Measurements from ENCODE around the gene EEF1A2. TPM values are rescaled to one million over a fixed set of nuclear protein-coding genes. Genes with fewer than 3 reads are reported as not detected.

Gene EEF1A2
- total and polyA plus RNA-seq, 12 donors = 881 to 1,465 (median 1,307) TPM

- Histone ChIP-seq H3K27me3 (peaks cover 7 to 94% (median 67%) of the 10 kb centered on the region in 7 donors), H3K9me3 (no peaks in the 10 kb centered on the region), H3K27ac (no peak overlapping the region), H3K36me3 (no peaks in the 10 kb centered on the region), H3K4me3 (no peak overlapping the region), H3K4me1 (peaks cover 0 to 13% (median 9%) of the 10 kb centered on the region in 9 donors)
- no peak for DNase-seq
- intact Hi-C loops (cut with DNase I) = no loop called here
- no peak for ATAC-seq
- TF ChIP-seq, protein P1, sequence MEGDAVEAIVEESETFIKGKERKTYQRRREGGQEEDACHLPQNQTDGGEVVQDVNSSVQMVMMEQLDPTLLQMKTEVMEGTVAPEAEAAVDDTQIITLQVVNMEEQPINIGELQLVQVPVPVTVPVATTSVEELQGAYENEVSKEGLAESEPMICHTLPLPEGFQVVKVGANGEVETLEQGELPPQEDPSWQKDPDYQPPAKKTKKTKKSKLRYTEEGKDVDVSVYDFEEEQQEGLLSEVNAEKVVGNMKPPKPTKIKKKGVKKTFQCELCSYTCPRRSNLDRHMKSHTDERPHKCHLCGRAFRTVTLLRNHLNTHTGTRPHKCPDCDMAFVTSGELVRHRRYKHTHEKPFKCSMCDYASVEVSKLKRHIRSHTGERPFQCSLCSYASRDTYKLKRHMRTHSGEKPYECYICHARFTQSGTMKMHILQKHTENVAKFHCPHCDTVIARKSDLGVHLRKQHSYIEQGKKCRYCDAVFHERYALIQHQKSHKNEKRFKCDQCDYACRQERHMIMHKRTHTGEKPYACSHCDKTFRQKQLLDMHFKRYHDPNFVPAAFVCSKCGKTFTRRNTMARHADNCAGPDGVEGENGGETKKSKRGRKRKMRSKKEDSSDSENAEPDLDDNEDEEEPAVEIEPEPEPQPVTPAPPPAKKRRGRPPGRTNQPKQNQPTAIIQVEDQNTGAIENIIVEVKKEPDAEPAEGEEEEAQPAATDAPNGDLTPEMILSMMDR (IDR thresholded peaks at IDR 0.05) = no peak
- 72 to 77% methylated on average over 19 of the region's 19 CpGs for WGBS, 2 donors
These were observed 31.4 kb downstream of the EEF1A2 start for GRCh38 chr20:63467294-63468083.

GRCh38 chr20:63466861-63467260 is 32.0 kb downstream of the EEF1A2 start:
- Histone ChIP-seq H3K27me3 (peaks cover 3 to 93% (median 66%) of the 10 kb centered on the region in 7 donors), H3K36me3 (no peaks in the 10 kb centered on the region), H3K4me3 (no peak overlapping the region), H3K27ac (no peak overlapping the region), H3K9me3 (no peaks in the 10 kb centered on the region), H3K4me1 (peaks cover 0 to 9% (median 5%) of the 10 kb centered on the region in 9 donors)
- 84 to 88% methylated on average over 17 of the region's 17 CpGs for WGBS, 2 donors
- TF ChIP-seq, protein P1 (IDR thresholded peaks at IDR 0.05) = no peak
- DNase-seq (no peak), ATAC-seq (no peak)
- intact Hi-C loops (cut with DNase I) = no loop called here

- TF ChIP-seq, protein P1 (IDR thresholded peaks at IDR 0.05) = no peak
- intact Hi-C loops (cut with DNase I) = no loop called here
- H3K27ac ChIP-seq = no peak overlapping the region
- no peaks in the 10 kb centered on the region for H3K36me3 ChIP-seq
- DNase-seq (no peak), ATAC-seq (no peak)
- peaks cover 0 to 3% (median 0%) of the 10 kb centered on the region in 9 donors for H3K4me1 ChIP-seq
- 79 to 82% methylated on average over 55 of the region's 55 CpGs for WGBS, 2 donors
- peaks cover 0 to 90% (median 64%) of the 10 kb centered on the region in 7 donors for H3K27me3 ChIP-seq
- no peak overlapping the region for H3K4me3 ChIP-seq
- no peaks in the 10 kb centered on the region for H3K9me3 ChIP-seq
These were observed 32.5 kb downstream of the EEF1A2 start for GRCh38 chr20:63466250-63466825.

DNA sequence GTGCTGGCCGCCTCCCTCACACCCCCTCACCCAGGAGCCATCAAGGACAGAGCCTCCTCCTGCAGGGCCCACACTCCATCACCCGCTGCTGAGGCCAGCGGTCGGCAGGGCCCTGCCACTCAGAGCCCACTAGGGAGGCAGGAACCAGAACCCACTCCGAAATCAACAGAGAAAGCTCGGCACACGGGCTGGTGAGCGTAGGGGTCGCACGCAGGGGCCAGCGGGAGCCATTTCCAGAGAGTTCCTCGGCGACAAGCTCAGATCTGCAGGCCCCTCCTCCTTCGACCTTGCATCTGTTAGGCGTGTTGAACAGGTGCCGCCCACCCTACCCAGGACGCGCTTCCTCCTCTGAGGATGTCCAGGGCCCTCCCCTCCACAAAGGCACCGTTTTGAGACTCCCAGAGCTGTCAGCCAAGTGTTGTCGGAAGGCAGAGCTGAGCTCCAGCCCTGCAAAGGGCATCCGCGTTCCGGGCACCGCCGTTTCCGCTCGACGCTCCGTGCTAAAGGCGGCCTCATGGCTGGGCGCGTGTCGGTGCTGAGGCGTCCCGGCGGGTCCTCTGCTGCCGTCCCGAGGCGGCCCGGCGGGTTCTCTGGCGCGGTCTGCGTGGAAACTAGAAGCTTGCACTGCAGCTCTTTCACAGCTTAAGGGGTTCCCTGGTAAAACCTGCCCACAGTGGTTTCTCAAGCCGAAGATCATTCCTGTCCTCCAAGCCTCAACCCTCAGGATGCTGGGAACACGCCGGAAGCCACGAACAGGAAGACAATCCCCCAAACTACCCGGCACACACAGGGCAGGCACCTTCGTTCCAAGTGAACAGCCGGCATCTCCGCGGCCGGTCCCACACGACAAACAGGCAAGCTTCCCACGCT is 33.3 kb downstream of the EEF1A2 start:
- TF ChIP-seq, protein P1 (IDR thresholded peaks at IDR 0.05) = no peak
- intact Hi-C loops (cut with DNase I) = no loop called here
- Histone ChIP-seq H3K4me1 (no peaks in the 10 kb centered on the region), H3K27ac (no peak overlapping the region), H3K27me3 (peaks cover 0 to 90% (median 62%) of the 10 kb centered on the region in 7 donors), H3K9me3 (no peaks in the 10 kb centered on the region), H3K36me3 (no peaks in the 10 kb centered on the region), H3K4me3 (no peak overlapping the region)
- WGBS, 2 donors = 80% methylated on average over 56 of the region's 56 CpGs
- ATAC-seq (no peak), DNase-seq (no peak)

Measured in heart right ventricle (tissue), 16 donors.